ENCODE measurements around the gene TRIM15.

Gene TRIM15

GRCh38 chr6:30156262-30156599 is 7.1 kb upstream of the TRIM15 start:
- Histone ChIP-seq H3K79me2 (ENCODE audit: insufficient read depth, low read length) (no peaks in the 10 kb centered on the region), H3K27me3 (ENCODE audit: insufficient read depth, low read length) (peaks cover 4% of the 10 kb centered on the region), H3K4me2 (ENCODE audit: low read length) (no peak overlapping the region), H2AFZ (ENCODE audit: low read length) (no peak overlapping the region), H3K9me2 (ENCODE audit: low read depth, low read length) (no peaks in the 10 kb centered on the region), H4K20me1 (ENCODE audit: insufficient read depth, low read length) (no peaks in the 10 kb centered on the region), H3K9ac (ENCODE audit: low read length) (no peak overlapping the region), H3K27ac (ENCODE audit: low read depth, low read length, poor library complexity, severe bottlenecking) (no peak overlapping the region), H3K36me3 (ENCODE audit: insufficient read depth, low read length) (no peaks in the 10 kb centered on the region), H3K4me3 (ENCODE audit: low read depth, low read length, poor library complexity, severe bottlenecking) (no peak overlapping the region), H3K9me3 (ENCODE audit: low read length) (no peaks in the 10 kb centered on the region), H3K4me1 (ENCODE audit: insufficient read depth, low read length, severe bottlenecking) (no peaks in the 10 kb centered on the region), H3F3A (ENCODE audit: insufficient read depth, low read length) (no peaks in the 10 kb centered on the region)
- no peak for TF ChIP-seq EZH2 (IDR thresholded peaks at IDR 0.05; ENCODE audit: borderline replicate concordance, low read length)
- no peak for TF ChIP-seq CTCF (IDR thresholded peaks at IDR 0.05; ENCODE audit: low read length)

GRCh38 chr6:30156774-30157173 is 6.6 kb upstream of the TRIM15 start:
- no peaks in the 10 kb centered on the region for H3K36me3 ChIP-seq (ENCODE audit: insufficient read depth, low read length)
- H3K4me3 ChIP-seq (ENCODE audit: low read depth, low read length, poor library complexity, severe bottlenecking), result no peak overlapping the region
- TF ChIP-seq CTCF (IDR thresholded peaks at IDR 0.05; ENCODE audit: low read length), result no peak
- no peak for TF ChIP-seq EZH2 (IDR thresholded peaks at IDR 0.05; ENCODE audit: borderline replicate concordance, low read length)
- no peaks in the 10 kb centered on the region for H3K4me1 ChIP-seq (ENCODE audit: insufficient read depth, low read length, severe bottlenecking)
- H3K27me3 ChIP-seq (ENCODE audit: insufficient read depth, low read length), result peaks cover 4% of the 10 kb centered on the region
- no peak overlapping the region for H3K27ac ChIP-seq (ENCODE audit: low read depth, low read length, poor library complexity, severe bottlenecking)
- H4K20me1 ChIP-seq (ENCODE audit: insufficient read depth, low read length), result no peaks in the 10 kb centered on the region
- no peak overlapping the region for H2AFZ ChIP-seq (ENCODE audit: low read length)
- no peak overlapping the region for H3K4me2 ChIP-seq (ENCODE audit: low read length)
- no peaks in the 10 kb centered on the region for H3F3A ChIP-seq (ENCODE audit: insufficient read depth, low read length)
- no peak overlapping the region for H3K9ac ChIP-seq (ENCODE audit: low read length)
- no peaks in the 10 kb centered on the region for H3K9me3 ChIP-seq (ENCODE audit: low read length)
- no peaks in the 10 kb centered on the region for H3K9me2 ChIP-seq (ENCODE audit: low read depth, low read length)
- H3K79me2 ChIP-seq (ENCODE audit: insufficient read depth, low read length), result no peaks in the 10 kb centered on the region

GRCh38 chr6:30157581-30157980 is 5.8 kb upstream of the TRIM15 start:
- Histone ChIP-seq H3K9me3 (ENCODE audit: low read length) (no peaks in the 10 kb centered on the region), H3K36me3 (ENCODE audit: insufficient read depth, low read length) (no peaks in the 10 kb centered on the region), H3K9ac (ENCODE audit: low read length) (no peak overlapping the region), H4K20me1 (ENCODE audit: insufficient read depth, low read length) (no peaks in the 10 kb centered on the region), H3K79me2 (ENCODE audit: insufficient read depth, low read length) (no peaks in the 10 kb centered on the region), H3K27ac (ENCODE audit: low read depth, low read length, poor library complexity, severe bottlenecking) (no peak overlapping the region), H3K9me2 (ENCODE audit: low read depth, low read length) (no peaks in the 10 kb centered on the region), H3F3A (ENCODE audit: insufficient read depth, low read length) (no peaks in the 10 kb centered on the region), H3K4me3 (ENCODE audit: low read depth, low read length, poor library complexity, severe bottlenecking) (no peak overlapping the region), H3K4me1 (ENCODE audit: insufficient read depth, low read length, severe bottlenecking) (no peaks in the 10 kb centered on the region), H2AFZ (ENCODE audit: low read length) (no peak overlapping the region), H3K27me3 (ENCODE audit: insufficient read depth, low read length) (peaks cover 4% of the 10 kb centered on the region), H3K4me2 (ENCODE audit: low read length) (no peak overlapping the region)
- TF ChIP-seq EZH2 (IDR thresholded peaks at IDR 0.05; ENCODE audit: borderline replicate concordance, low read length) (no peak), CTCF (IDR thresholded peaks at IDR 0.05; ENCODE audit: low read length) (no peak)
